Hepatocyte (in vitro differentiated cells): ENCODE data around the gene LSG1. TPM values are rescaled to one million over a fixed set of nuclear protein-coding genes. Genes with fewer than 3 reads are reported as not detected.

ENCODE experiments used
- DNase-seq: peaks from one replicate; pipeline ENCODE4 v3.0.0-alpha.2; 2016; ENCODE audit warnings: low spot score
- H2AFZ ChIP-seq: fragments of 200-600 bp; sonication (generic); 2 replicates; pipeline ENCODE4 v1.6.0; 2016; ENCODE audit warnings: antibody characterized with exemption, mild to moderate bottlenecking
- H3K27ac ChIP-seq: fragments of 200-600 bp; sonication (generic); 2 replicates; pipeline ENCODE4 v1.5.1; 2016; ENCODE audit warnings: mild to moderate bottlenecking
- H3K27me3 ChIP-seq: fragments of 200-600 bp; sonication (generic); 2 replicates; pipeline ENCODE4 v1.6.1; 2016
- H3K36me3 ChIP-seq: fragments of 200-600 bp; sonication (generic); replicated peaks from 2 replicates; pipeline ENCODE4 v1.5.1; 2016; ENCODE audit warnings: low read depth; ENCODE audit not compliant: insufficient read depth
- H3K4me1 ChIP-seq: fragments of 200-600 bp; sonication (generic); 2 replicates; pipeline ENCODE4 v1.5.1; 2016; ENCODE audit warnings: mild to moderate bottlenecking, moderate library complexity; ENCODE audit not compliant: insufficient read depth
- H3K4me2 ChIP-seq: fragments of 200-600 bp; sonication (generic); 2 replicates; pipeline ENCODE4 v1.6.0; 2016
- H3K4me3 ChIP-seq: fragments of 200-600 bp; sonication (generic); 2 replicates; pipeline ENCODE4 v1.5.1; 2016; ENCODE audit warnings: mild to moderate bottlenecking
- H3K79me2 ChIP-seq: fragments of 200-600 bp; sonication (generic); 2 replicates; pipeline ENCODE4 v1.6.0; 2017; ENCODE audit warnings: mild to moderate bottlenecking
- H3K9me2 ChIP-seq: fragments of 200-600 bp; sonication (generic); replicated peaks from 2 replicates; pipeline ENCODE4 v1.6.0; 2017; ENCODE audit warnings: mild to moderate bottlenecking; ENCODE audit not compliant: insufficient read depth
- H3K9me3 ChIP-seq: fragments of 200-600 bp; sonication (generic); 2 replicates; pipeline ENCODE4 v1.5.1; 2016; ENCODE audit warnings: low read depth, mild to moderate bottlenecking
- H4K20me1 ChIP-seq: fragments of 200-600 bp; sonication (generic); 2 replicates; pipeline ENCODE4 v1.6.0; 2016; ENCODE audit warnings: mild to moderate bottlenecking; ENCODE audit not compliant: insufficient read depth, poor library complexity, severe bottlenecking
- EZH2 ChIP-seq: fragments of 200-600 bp; sonication (generic); IDR thresholded peaks from 2 replicates; pipeline ENCODE4 v1.6.1; 2016; ENCODE audit warnings: antibody characterized with exemption, mild to moderate bottlenecking, borderline replicate concordance
- EZH2phosphoT487 ChIP-seq: fragments of 200-600 bp; sonication (generic); IDR thresholded peaks from one replicate; pipeline ENCODE4 v1.6.1; 2018; ENCODE audit warnings: antibody characterized with exemption, mild to moderate bottlenecking, low read depth, moderate library complexity; ENCODE audit not compliant: unreplicated experiment, severe bottlenecking
- WGBS: methylation state at CpG from one replicate; pipeline ENCODE4 v1.1.6; 2016; ENCODE audit warnings: low lambda C conversion rate; ENCODE audit errors: missing lambda C conversion rate; 5-methylcytosine and 5-hydroxymethylcytosine counted together
- polyA plus RNA-seq: library from polyadenylated mRNA; unstranded; fragments of >200 nt; fragmentation: Nextera tagmentation; extraction: Ambion mirVana; gene quantifications from 2 replicates; pipeline ENCODE4 v1.2.1, GENCODE V29; 2016
- total RNA-seq: library from RNA; depleted of rRNA; stranded (reverse); fragments of >200 nt; gene quantifications from 2 replicates; pipeline ENCODE4 v1.2.3, GENCODE V29; 2014
- TF ChIP-seq, protein P1 (sequence below): fragments of 200-600 bp; sonication (generic); IDR thresholded peaks from 2 replicates; pipeline ENCODE4 v1.5.1; 2016; ENCODE audit warnings: antibody characterized with exemption, mild to moderate bottlenecking; ENCODE audit not compliant: poor library complexity

LSG1 gene
- total and polyA plus RNA-seq, 2 experiments from 2014 or later: 27.0 to 29.5 TPM

- Histone ChIP-seq H3K9me3 (no peaks in the 10 kb centered on the region), H3K27me3 (no peaks in the 10 kb centered on the region), H3K79me2 (no peaks in the 10 kb centered on the region), H3K4me3 (no peak overlapping the region), H2AFZ (no peak overlapping the region), H3K36me3 (no peaks in the 10 kb centered on the region), H3K9me2 (no peaks in the 10 kb centered on the region), H3K27ac (no peak overlapping the region), H4K20me1 (no peaks in the 10 kb centered on the region), H3K4me1 (no peaks in the 10 kb centered on the region), H3K4me2 (no peak overlapping the region)
- 95% methylated on average over 10 of the region's 10 CpGs for WGBS
- no peak for TF ChIP-seq EZH2phosphoT487
- TF ChIP-seq EZH2: no peak
- TF ChIP-seq, protein P1, sequence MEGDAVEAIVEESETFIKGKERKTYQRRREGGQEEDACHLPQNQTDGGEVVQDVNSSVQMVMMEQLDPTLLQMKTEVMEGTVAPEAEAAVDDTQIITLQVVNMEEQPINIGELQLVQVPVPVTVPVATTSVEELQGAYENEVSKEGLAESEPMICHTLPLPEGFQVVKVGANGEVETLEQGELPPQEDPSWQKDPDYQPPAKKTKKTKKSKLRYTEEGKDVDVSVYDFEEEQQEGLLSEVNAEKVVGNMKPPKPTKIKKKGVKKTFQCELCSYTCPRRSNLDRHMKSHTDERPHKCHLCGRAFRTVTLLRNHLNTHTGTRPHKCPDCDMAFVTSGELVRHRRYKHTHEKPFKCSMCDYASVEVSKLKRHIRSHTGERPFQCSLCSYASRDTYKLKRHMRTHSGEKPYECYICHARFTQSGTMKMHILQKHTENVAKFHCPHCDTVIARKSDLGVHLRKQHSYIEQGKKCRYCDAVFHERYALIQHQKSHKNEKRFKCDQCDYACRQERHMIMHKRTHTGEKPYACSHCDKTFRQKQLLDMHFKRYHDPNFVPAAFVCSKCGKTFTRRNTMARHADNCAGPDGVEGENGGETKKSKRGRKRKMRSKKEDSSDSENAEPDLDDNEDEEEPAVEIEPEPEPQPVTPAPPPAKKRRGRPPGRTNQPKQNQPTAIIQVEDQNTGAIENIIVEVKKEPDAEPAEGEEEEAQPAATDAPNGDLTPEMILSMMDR: no peak
- DNase-seq: no peak
Measured at GRCh38 chr3:194638991-194639605, 32.9 kb downstream of the LSG1 start.

DNA sequence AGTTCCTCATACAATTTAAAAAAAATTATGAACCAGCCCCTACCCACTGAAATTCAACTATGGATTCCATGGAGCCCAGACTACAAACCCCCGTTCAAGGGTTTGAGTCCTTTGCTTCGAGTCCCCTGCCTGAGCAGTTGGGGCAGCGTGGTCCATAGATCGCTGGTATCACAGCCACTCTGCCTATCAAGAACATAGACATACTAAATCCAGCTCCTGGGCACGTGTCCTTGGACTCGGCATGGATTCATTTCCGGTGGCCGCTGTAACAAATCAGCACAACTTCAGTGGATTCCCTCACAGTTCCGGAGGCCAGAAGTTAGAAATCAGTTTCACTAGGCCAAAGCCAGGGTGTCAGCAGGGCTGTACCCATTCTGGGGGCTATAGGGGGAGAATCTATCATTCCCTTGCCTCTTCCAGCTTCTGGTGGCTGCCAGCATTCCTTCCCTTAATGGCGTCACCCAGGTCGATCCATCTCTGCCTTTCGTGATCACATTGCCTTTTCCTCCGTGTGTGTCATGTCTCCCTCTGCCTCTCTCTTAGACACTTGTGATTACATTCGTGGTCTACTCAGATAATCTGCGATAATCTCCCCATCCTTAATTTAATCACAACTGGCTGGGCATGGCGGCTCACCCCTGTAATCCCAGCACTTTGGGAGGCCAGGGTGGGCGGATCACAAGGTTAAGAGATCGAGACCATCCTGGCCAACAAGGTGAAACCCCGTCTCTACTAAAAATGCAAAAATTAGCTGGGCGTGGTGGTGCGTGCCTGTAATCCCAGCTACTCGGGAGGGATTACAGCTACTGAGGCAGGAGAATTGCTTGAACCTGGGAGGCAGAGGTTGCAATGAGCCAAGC is 34.2 kb downstream of the LSG1 start:
- TF ChIP-seq EZH2: no peak
- TF ChIP-seq, protein P1: no peak
- no peak for TF ChIP-seq EZH2phosphoT487
- H2AFZ ChIP-seq: no peak overlapping the region
- no peaks in the 10 kb centered on the region for H4K20me1 ChIP-seq
- H3K4me2 ChIP-seq: no peak overlapping the region
- H3K4me1 ChIP-seq: no peaks in the 10 kb centered on the region
- H3K4me3 ChIP-seq: no peak overlapping the region
- WGBS: 96% methylated on average over 22 of the region's 22 CpGs
- H3K79me2 ChIP-seq: no peaks in the 10 kb centered on the region
- DNase-seq: no peak
- H3K27ac ChIP-seq: no peak overlapping the region
- H3K9me3 ChIP-seq: no peaks in the 10 kb centered on the region
- no peaks in the 10 kb centered on the region for H3K9me2 ChIP-seq
- no peaks in the 10 kb centered on the region for H3K27me3 ChIP-seq
- no peaks in the 10 kb centered on the region for H3K36me3 ChIP-seq

DNA sequence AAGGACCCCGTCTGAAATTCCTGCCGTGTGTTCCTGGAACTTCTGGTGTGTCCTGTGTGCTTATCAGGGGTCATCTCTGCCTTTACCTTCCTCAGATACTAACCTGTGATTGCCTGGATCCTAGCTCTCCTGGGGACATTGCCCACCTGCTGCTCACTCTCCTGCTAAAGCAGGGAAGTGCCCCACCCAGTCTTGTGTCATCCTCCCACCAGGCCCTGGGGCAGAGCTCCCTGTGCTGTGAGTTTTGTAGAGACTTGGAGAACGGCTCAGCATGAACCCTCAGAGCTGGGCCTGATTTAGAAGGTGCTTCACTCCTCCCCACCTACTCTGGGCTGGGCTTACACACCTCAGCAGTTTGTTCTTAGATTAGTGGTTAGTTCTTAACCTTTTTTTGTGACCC is 34.9 kb downstream of the LSG1 start:
- Histone ChIP-seq H3K4me3 (no peak overlapping the region), H3K9me3 (no peaks in the 10 kb centered on the region), H3K36me3 (no peaks in the 10 kb centered on the region), H3K4me2 (no peak overlapping the region), H3K79me2 (peaks cover 3% of the 10 kb centered on the region), H3K4me1 (no peaks in the 10 kb centered on the region), H4K20me1 (no peaks in the 10 kb centered on the region), H3K27ac (no peak overlapping the region), H2AFZ (no peak overlapping the region), H3K27me3 (no peaks in the 10 kb centered on the region), H3K9me2 (no peaks in the 10 kb centered on the region)
- DNase-seq: no peak
- TF ChIP-seq EZH2phosphoT487 (no peak), EZH2 (no peak)
- TF ChIP-seq, protein P1: no peak
- WGBS: 46% methylated on average over 3 of the region's 3 CpGs
